GM13977 (cell line): ENCODE data around the gene OR2AG1.
A peak's percentile ranks its signal among the peaks of the same experiment; 100 is the strongest.
"Not testable (repeated sequence)": the region's sequence is repeated elsewhere in the genome, so short reads cannot be mapped to it uniquely, and the experiment has no call there.

Source experiments
- DNase-seq: peaks from one replicate; pipeline ENCODE4 v3.0.0; 2012; ENCODE audit warnings: low spot score
- in situ Hi-C: fragments of 300-500 bp; cut with MboI; formaldehyde crosslinking; loops from one replicate; pipeline ENCODE4 v1.12.0; 2022; ENCODE audit warnings: low sequenced_read_pairs, low pct_unique_long_range_greater_than_20kb, mixed read lengths, inconsistent platforms; ENCODE audit not compliant: unreplicated experiment
- TF ChIP-seq, protein P1 (sequence below): IDR thresholded peaks from 2 replicates; pipeline ENCODE4 v1.5.1; 2012; ENCODE audit warnings: mild to moderate bottlenecking, control low read depth; ENCODE audit not compliant: insufficient read depth; ENCODE audit errors: extremely low read depth, missing control alignments

OR2AG1 gene

DNA sequence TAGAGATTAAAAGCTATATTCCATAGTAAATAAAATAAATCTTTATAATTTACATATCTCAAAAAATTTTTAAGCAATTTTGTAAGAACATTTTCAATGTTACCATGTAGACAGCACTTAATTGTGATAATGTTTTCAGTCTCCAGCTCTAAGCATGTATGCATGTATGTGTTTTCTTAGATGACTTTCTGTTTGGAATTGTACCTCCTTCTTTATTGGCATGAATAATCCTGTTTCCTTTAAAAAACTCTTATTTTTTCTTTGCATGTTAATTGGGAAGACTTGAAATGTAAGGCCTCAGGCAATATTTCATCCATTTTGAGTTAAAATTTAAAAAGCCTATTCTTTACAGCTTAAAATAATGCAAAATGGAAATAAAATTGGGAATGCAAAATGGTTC is 2.0 kb upstream of the OR2AG1 start:
- in situ Hi-C loops: no loop called here
- DNase-seq: no peak
- TF ChIP-seq, protein P1, sequence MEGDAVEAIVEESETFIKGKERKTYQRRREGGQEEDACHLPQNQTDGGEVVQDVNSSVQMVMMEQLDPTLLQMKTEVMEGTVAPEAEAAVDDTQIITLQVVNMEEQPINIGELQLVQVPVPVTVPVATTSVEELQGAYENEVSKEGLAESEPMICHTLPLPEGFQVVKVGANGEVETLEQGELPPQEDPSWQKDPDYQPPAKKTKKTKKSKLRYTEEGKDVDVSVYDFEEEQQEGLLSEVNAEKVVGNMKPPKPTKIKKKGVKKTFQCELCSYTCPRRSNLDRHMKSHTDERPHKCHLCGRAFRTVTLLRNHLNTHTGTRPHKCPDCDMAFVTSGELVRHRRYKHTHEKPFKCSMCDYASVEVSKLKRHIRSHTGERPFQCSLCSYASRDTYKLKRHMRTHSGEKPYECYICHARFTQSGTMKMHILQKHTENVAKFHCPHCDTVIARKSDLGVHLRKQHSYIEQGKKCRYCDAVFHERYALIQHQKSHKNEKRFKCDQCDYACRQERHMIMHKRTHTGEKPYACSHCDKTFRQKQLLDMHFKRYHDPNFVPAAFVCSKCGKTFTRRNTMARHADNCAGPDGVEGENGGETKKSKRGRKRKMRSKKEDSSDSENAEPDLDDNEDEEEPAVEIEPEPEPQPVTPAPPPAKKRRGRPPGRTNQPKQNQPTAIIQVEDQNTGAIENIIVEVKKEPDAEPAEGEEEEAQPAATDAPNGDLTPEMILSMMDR: no peak

DNA sequence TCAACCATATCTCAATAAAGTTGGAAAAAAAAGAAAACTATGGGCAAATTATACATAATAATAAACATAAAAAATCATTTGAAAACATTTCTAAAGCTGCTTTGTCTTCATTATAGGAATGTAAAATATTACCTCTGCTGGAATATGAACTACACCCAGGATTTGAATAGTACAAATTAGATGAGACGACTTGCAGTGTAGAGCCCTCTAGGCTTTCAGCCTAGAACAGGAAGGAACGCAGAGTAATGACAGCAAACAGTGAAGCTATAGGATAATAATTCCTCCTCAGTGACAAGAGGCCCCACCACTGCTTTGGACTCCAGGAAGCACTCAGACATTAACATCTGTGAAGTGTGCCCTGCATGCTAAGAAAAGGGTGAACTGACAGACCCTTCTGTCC is 7.7 kb downstream of the OR2AG1 start:
- TF ChIP-seq, protein P1: no peak
- in situ Hi-C loops: no loop called here
- no peak for DNase-seq

DNA sequence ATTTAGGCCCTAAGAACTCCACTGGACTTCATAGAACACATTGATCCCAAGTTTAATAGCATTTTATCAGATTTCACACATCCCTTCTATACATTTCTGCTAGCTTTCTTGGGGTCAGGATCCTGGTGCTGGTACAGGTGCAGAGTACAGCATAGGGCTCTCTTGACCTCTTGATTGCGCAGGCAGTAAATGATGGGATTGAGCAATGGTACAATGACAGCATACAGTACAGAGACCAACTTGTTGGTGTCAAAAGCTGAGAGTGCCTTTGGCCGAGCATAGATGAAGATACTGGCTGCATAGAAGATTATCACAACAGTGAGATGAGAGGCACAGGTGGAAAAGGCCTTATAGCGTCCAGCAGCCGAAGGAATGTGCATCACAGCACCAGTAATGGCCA is 11.8 kb downstream of the OR2AG1 start:
- in situ Hi-C loops: no loop called here
- TF ChIP-seq, protein P1: no peak
- no peak for DNase-seq

DNA sequence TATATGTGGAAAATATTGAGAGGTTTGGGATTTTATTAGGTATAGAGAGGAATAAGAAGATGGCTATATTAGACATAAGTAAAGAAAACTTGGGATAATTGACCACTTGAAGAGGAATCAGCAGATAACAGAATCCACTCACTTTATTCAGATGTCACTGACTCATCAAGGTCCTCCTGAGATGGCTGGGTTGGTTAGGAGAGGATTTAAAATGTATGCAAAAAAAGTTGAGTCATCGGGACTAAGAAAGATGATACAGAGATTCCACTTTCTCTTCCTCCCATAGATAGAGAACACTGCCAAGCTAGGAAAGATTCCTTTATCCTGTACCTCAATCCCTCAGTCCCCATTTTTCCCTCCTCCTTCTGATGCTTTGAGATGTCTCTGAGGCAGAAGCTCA is 16.6 kb downstream of the OR2AG1 start, which contains the start of gene OR6A2:
TSS of gene OR6A2 (minus strand) at position 288 of the 400 bp plus-strand sequence. CDS start 3,981 bp downstream, outside the sequence.
- TF ChIP-seq, protein P1: no peak
- no peak for DNase-seq
- in situ Hi-C loops: no loop called here

DNA sequence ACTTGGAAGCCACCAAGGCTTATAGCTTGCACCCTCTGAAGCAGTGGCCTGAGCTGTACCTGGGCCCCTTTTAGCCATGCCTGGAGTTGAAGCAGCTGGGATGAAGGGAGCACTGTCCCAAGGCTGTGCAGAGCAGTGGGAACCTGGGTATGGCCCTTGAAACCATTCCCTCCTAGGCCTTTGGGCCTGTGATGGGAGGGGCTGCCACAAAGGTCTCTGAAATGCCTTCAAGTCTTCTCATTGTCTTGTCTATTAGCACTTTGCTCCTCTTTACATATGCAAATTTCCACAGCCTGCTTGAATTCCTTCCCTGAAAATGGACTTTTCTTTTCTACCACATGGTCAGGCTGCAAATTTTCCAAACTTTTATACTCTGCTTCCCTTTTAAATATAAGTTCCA is 18.3 kb downstream of the OR2AG1 start:
- DNase-seq, in situ Hi-C loops: not testable (repeated sequence)

DNA sequence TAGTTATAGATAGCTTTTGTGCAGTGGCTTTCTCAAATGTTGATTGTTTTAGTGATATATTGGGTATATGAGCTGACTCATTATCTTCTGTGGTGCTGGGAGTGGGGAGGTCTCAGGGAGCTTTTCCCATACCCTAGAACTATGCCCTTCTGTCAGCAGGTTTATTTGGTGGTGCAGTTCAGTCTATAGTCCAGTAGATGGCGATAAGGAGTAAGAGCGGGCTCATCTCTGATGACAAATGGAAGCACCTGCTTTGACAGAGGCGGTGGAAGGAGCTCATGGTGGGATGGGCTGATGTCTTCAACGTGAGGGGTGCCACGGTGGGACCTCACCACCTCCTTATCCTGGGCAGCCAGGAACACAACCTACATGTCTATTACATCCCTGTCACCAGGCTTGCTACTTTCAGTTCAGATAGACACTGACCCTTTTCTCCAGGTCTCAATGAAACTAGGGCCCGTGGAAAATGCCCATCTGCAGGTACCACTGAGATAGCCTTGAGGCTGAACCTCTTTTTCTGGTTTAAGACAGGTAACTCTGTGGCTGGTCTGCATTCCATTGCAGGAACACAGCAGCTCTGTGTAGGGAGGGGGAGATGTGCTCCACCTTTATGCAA is 29.7 kb downstream of the OR2AG1 start:
- TF ChIP-seq, protein P1: peak; percentile 89
- peak; percentile 70 for DNase-seq
- in situ Hi-C loops: no loop called here

DNA sequence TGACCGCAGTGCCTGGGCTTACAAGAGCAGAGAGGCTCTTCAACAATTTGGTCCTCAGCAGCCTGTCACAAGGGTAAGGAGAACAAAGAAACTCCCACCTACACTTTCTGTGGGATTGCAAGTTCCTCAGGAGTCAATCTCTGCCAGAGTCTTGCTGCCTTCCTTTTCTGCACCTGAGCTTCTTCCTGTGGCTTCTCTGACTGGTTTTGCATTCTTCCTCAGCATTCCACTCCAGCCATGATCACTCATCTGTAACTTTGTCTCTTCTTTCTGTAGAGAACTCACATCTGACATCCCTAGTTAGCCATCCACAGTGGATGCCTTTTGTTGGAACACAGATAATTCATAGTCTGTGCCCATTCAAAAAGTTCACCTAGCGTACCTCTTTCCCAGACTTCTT is 30.8 kb downstream of the OR2AG1 start:
- TF ChIP-seq, protein P1: no peak
- in situ Hi-C loops: no loop called here
- DNase-seq: no peak
